NCI-H1694 (cell line): Measurements from ENCODE around the gene UBE2E3.
"Not testable (repeated sequence)": the region's sequence is repeated elsewhere in the genome, so short reads cannot be mapped to it uniquely, and the experiment has no call there.

Source experiments
- DNase-seq: peaks from one replicate; lab custom pipeline; 2025; lab: John Stamatoyannopoulos, UW

The UBE2E3 gene

GRCh38 chr2:180980106-180980942 is at the start of gene UBE2E3:
TSS of gene UBE2E3 (plus strand) at chr2:180980605. CDS start at chr2:180982043, 1,438 bp downstream.
- no peak for DNase-seq

GRCh38 chr2:180931841-180932240 is 48.6 kb upstream of the UBE2E3 start:
- DNase-seq, result no peak

GRCh38 chr2:180933332-180933731 is 47.1 kb upstream of the UBE2E3 start:
- no peak for DNase-seq

- no peak for DNase-seq
Measured at GRCh38 chr2:180934911-180935310, 45.5 kb upstream of the UBE2E3 start.

- not testable (repeated sequence) for DNase-seq
Measured at GRCh38 chr2:180937480-180937879, 42.9 kb upstream of the UBE2E3 start.

GRCh38 chr2:180938451-180938850 is 42.0 kb upstream of the UBE2E3 start:
- DNase-seq, result no peak

GRCh38 chr2:180943275-180943674 is 37.1 kb upstream of the UBE2E3 start:
- no peak for DNase-seq

GRCh38 chr2:180944372-180944771 is 36.0 kb upstream of the UBE2E3 start:
- DNase-seq, result no peak

GRCh38 chr2:180947208-180947689 is 33.2 kb upstream of the UBE2E3 start:
- DNase-seq, result no peak

GRCh38 chr2:180949896-180950295 is 30.5 kb upstream of the UBE2E3 start:
- no peak for DNase-seq

- DNase-seq, result no peak
Measured at GRCh38 chr2:180952082-180952481, 28.3 kb upstream of the UBE2E3 start.

- DNase-seq, result no peak
Measured at GRCh38 chr2:180952731-180953336, 27.6 kb upstream of the UBE2E3 start.

GRCh38 chr2:180953550-180953949 is 26.9 kb upstream of the UBE2E3 start:
- no peak for DNase-seq

GRCh38 chr2:180955101-180955500 is 25.3 kb upstream of the UBE2E3 start:
- no peak for DNase-seq

GRCh38 chr2:180959787-180960186 is 20.6 kb upstream of the UBE2E3 start:
- no peak for DNase-seq

- no peak for DNase-seq
Measured at GRCh38 chr2:180960982-180961381, 19.4 kb upstream of the UBE2E3 start.

- DNase-seq, result no peak
Measured at GRCh38 chr2:180962727-180963314, 17.6 kb upstream of the UBE2E3 start.

GRCh38 chr2:180966378-180966777 is 14.0 kb upstream of the UBE2E3 start:
- no peak for DNase-seq

- DNase-seq, result no peak
Measured at GRCh38 chr2:180969124-180969523, 11.3 kb upstream of the UBE2E3 start.

- DNase-seq, result no peak
Measured at GRCh38 chr2:180970016-180970415, 10.4 kb upstream of the UBE2E3 start.

GRCh38 chr2:180971811-180972210 is 8.6 kb upstream of the UBE2E3 start:
- DNase-seq, result no peak

- no peak for DNase-seq
Measured at GRCh38 chr2:180975585-180975984, 4.8 kb upstream of the UBE2E3 start.
